ENCODE data around the gene CAMTA1.

DNA sequence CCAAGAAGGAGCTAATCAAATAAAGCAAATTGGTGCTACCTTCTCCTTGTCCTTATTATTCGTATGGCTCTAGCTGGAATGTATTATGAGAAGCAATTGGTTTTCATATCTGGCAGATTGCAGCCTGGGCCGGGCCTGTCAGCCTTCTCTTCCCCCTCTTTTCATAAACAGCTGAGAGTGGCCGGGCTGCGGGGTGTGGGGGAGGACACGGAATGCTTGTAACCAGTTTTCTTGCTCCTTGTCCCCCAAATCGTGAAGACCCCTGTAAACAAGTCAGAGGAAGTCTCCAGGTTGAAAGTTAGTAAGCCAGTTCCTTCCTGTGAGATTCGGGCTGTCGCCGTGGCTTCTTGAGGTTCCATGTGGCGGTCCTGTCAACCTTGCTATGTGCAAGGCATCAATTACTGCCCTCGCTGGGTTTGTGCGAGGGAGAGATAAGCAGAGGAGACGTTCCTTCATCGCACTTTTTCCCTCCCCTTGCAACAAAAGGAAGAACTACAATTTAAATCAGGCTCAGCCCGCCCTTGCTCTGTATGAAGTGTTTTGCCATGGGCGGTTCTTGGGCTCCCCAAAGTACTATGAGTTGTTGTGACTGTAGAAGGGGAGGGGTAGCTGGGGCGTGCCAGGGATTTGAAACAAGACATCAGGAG, 450.7 kb downstream of the CAMTA1 start:
- TF ChIP-seq, protein P1, sequence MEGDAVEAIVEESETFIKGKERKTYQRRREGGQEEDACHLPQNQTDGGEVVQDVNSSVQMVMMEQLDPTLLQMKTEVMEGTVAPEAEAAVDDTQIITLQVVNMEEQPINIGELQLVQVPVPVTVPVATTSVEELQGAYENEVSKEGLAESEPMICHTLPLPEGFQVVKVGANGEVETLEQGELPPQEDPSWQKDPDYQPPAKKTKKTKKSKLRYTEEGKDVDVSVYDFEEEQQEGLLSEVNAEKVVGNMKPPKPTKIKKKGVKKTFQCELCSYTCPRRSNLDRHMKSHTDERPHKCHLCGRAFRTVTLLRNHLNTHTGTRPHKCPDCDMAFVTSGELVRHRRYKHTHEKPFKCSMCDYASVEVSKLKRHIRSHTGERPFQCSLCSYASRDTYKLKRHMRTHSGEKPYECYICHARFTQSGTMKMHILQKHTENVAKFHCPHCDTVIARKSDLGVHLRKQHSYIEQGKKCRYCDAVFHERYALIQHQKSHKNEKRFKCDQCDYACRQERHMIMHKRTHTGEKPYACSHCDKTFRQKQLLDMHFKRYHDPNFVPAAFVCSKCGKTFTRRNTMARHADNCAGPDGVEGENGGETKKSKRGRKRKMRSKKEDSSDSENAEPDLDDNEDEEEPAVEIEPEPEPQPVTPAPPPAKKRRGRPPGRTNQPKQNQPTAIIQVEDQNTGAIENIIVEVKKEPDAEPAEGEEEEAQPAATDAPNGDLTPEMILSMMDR (IDR thresholded peaks at IDR 0.05) = no peak
- no peak for TF ChIP-seq POLR2A (IDR thresholded peaks at IDR 0.05)
- TF ChIP-seq POLR2AphosphoS5 (IDR thresholded peaks at IDR 0.05) = no peak

Data from prostate gland (tissue), 2 donors.